Dendritic cell treated with granulocyte-macrophage colony-stimulating factor and Interleukin-4, amounts not matched to agents 40 ng/mL and 50 ng/mL, for 4 days (primary cell): ENCODE data around the gene WFDC5.

Experiments
- H3K27ac Mint-ChIP-seq: one replicate; pipeline ENCODE4 v1.8.0; 2022; ENCODE audit warnings: mild to moderate bottlenecking, mixed read lengths
- H3K27me3 Mint-ChIP-seq: one replicate; pipeline ENCODE4 v1.8.0; 2022; ENCODE audit warnings: mild to moderate bottlenecking, mixed read lengths
- H3K36me3 Mint-ChIP-seq: one replicate; pipeline ENCODE4 v1.8.0; 2022; ENCODE audit warnings: low read depth, mixed read lengths
- H3K4me1 Mint-ChIP-seq: one replicate; pipeline ENCODE4 v1.8.0; 2022; ENCODE audit warnings: low read depth, mixed read lengths
- H3K4me3 Mint-ChIP-seq: one replicate; pipeline ENCODE4 v1.8.0; 2022; ENCODE audit warnings: mild to moderate bottlenecking, moderate library complexity, mixed read lengths
- H3K9me3 Mint-ChIP-seq: one replicate; pipeline ENCODE4 v1.8.0; 2022; ENCODE audit warnings: mixed read lengths
- intact Hi-C: fragments of 100-400 bp; cut with micrococcal nuclease; formaldehyde crosslinking; loops from one replicate; pipeline ENCODE4 v1.15.0; 2022

WFDC5 gene

DNA sequence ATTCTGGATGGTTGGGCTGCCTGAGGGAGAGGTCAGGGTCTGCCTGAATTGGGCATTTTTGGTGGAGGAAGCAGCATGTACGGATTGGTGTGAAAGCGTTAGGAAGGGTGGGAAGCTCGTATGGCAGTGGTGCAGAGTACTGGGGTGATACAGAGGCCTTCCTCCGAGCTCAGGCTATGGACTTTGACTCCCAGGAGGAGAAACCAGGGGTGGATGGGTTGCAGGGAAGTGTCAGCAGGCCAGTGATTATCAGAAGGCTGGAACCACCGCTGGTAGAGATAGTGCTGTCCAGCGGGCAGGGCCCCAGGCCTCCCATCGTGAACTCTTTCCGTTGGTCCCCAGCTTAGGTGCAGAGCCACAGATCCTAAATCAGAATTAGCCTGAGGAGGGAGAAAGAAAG, 5.3 kb downstream of the WFDC5 start:
- no peaks in the 10 kb centered on the region for H3K36me3 Mint-ChIP-seq
- H3K9me3 Mint-ChIP-seq: no peaks in the 10 kb centered on the region
- peaks cover 23% of the 10 kb centered on the region for H3K27me3 Mint-ChIP-seq
- H3K27ac Mint-ChIP-seq: no peak overlapping the region
- no peaks in the 10 kb centered on the region for H3K4me1 Mint-ChIP-seq
- intact Hi-C loops: no loop called here
- H3K4me3 Mint-ChIP-seq: no peak overlapping the region

DNA sequence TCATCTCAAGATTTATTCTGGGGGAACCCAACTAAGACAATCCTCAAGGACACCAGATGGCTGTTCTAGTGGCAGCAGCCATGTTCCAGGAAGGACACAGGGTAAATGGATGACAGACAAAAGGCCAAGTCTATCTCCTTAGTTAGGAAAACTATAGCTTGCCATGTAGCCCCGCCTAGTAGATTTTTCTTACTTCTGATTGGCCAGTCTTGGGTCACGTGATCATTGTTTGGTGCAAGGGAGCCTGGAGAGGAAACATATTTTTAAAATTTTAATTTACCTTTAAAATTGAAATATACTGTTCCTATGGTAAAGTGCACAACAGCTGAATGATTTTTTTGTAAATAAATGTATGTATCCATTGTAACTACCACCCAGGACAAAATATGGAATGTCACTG, 9.7 kb downstream of the WFDC5 start:
- intact Hi-C loops: no loop called here
- Mint-ChIP-seq H3K27ac (no peak overlapping the region), H3K9me3 (no peaks in the 10 kb centered on the region), H3K4me1 (peaks cover 9% of the 10 kb centered on the region), H3K27me3 (peaks cover 29% of the 10 kb centered on the region), H3K36me3 (no peaks in the 10 kb centered on the region), H3K4me3 (no peak overlapping the region)

DNA sequence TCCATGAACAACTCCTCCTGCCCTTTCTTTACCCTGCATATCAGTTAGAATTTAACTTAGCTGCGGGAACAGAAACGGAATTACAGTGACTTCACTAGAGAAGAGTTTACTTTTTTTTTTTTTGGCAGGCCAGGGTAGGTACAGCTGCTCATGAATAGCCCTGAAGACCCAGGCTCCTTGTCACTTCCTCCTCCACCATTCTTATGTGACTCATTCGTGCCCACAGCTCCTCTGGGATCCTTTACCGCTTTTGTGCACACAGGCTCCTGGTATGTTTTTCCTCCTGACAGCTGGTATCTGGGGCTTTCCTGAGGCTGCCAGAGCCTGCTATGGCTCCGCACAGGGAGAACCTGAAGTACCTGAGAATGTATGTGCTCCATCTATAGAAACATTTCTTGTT, 10.2 kb downstream of the WFDC5 start:
- Mint-ChIP-seq H3K4me3 (no peak overlapping the region), H3K27me3 (peaks cover 32% of the 10 kb centered on the region), H3K9me3 (no peaks in the 10 kb centered on the region), H3K36me3 (no peaks in the 10 kb centered on the region), H3K4me1 (peaks cover 10% of the 10 kb centered on the region), H3K27ac (no peak overlapping the region)
- intact Hi-C loops: no loop called here

DNA sequence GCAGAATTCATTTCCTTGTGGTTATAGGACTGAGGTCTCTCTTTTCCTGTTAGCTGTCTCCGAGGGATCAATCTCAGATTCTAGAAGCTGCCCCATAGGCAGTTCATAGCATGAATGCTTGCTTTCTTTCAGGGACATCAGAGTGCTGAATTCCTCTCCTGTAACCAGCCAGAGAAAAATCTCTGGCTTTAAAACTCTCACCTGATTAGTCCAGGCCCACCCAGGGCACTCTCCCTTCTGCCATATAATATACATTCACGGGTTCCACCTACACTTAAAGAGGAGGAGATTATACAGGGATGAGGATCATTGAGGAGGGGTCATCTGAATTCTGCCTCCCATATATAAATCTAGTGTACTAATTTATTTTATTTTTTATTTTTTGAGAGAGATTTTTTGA, 11.9 kb downstream of the WFDC5 start:
- no peak overlapping the region for H3K4me3 Mint-ChIP-seq
- no peak overlapping the region for H3K27ac Mint-ChIP-seq
- peaks cover 10% of the 10 kb centered on the region for H3K4me1 Mint-ChIP-seq
- no peaks in the 10 kb centered on the region for H3K36me3 Mint-ChIP-seq
- H3K27me3 Mint-ChIP-seq: peaks cover 47% of the 10 kb centered on the region
- intact Hi-C loops: no loop called here
- no peaks in the 10 kb centered on the region for H3K9me3 Mint-ChIP-seq

DNA sequence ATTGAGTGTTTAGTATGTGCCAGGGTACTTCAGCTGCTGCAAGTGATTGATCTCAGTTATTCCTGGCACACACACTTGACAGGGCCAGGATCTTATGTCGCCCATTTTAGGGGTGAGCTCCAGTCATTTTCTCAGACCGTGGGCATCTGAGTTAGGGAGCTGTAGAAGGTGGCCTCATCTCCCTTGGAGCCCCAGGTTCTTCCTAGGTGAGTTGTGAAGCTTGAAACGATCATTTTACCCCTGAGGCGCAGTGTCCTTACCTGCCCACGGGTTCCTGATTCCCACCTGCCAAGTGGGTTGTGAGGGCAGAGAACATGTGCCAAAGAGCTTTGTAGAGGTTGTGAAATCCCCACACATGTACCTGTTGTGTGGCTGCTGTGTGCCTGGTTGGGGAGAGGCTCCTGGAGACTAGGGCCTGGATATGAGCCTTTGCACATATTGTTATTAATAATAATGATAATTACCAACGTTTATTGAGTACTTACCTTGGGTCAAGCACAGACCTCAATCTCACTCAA, 13.6 kb downstream of the WFDC5 start:
- intact Hi-C loops: no loop called here
- H3K4me3 Mint-ChIP-seq: no peak overlapping the region
- H3K27ac Mint-ChIP-seq: no peak overlapping the region
- no peaks in the 10 kb centered on the region for H3K9me3 Mint-ChIP-seq
- H3K27me3 Mint-ChIP-seq: peaks cover 59% of the 10 kb centered on the region
- H3K36me3 Mint-ChIP-seq: no peaks in the 10 kb centered on the region
- H3K4me1 Mint-ChIP-seq: peaks cover 15% of the 10 kb centered on the region

DNA sequence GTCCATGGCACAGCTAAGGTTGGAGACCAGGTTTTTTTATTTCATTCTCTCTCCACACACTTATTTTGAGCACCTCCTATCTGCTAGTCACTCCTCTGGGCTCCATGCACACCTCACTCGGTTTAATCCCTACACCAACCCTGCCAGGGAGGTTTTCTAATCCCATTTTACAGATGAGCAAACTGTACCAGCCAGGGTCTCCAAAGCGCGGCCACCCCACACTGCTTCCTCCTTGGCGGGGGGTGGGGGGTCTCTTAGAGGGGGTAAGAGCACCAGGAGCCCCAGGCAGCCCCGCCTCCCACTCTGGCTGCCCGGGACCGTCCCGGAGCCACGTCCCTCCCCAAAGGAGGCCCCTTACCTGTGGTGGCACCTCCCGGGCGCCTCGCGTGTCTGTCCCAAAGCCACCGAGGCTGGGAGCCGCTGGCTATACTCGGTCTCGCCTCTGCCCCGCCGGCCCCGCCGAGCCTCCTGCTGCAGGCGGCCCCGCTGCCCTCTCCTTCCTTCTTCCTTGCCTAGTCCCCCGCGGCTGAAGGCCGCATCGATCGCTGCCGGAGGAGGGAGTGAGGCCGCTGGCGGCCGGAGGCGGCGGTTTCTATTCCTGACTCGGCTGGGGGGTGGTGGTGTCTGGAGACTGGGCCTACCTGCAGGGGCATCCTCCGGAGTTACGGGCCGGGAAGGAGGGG, 14.3 kb downstream of the WFDC5 start, which contains the start of gene KCNS1:
KCNS1 (minus strand) TSS at position 565 of the 683 bp plus-strand sequence. CDS start 1,891 bp downstream, outside the sequence.
- intact Hi-C loops: no loop called here
- Mint-ChIP-seq H3K4me3 (peak within 1 kb of the TSS; percentile 27), H3K36me3 (no peaks in the 10 kb centered on the region), H3K27ac (no peak within 1 kb of the TSS), H3K9me3 (no peaks in the 10 kb centered on the region), H3K4me1 (peaks cover 15% of the 10 kb centered on the region), H3K27me3 (peaks cover 62% of the 10 kb centered on the region)

DNA sequence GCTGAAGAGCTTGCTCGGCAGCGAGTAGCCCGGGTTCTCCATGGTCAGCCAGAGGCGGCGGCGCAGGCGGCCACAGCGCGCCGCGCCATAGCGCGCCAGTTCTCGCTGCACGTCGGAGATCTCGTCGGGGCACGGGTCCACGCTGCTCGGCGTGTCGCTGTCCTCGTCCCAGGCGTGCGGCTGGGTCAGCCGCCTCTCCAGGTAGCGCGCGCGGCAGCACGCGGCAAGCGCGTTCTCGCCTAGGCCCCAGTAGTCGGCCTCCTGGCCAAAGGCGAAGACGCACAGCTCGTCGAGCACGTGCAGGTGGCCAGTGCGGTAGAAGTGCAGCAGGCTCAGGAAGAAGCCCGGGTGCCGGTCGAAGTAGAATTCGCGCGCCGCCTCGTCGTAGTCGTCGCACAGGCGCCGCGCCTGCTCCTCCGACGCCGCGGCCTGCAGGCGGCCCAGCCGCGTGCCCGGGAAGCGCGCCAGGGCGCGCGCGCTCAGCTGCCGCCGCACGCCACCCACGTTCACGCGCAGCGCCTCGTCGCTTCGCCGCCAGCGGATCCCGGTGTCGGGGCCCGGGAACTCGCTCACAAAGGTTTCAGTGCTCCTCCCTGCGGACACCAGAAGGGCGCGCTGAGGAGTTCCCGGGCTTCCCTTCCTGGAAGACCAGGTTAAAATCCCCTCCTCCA, 16.7 kb downstream of the WFDC5 start:
- no peaks in the 10 kb centered on the region for H3K36me3 Mint-ChIP-seq
- H3K27ac Mint-ChIP-seq: no peak overlapping the region
- intact Hi-C loops: loop anchor here (5.0 kb wide), 3 partner anchors 56 to 351 kb away; partner anchors contain the start of gene KCNK15
- no peaks in the 10 kb centered on the region for H3K9me3 Mint-ChIP-seq
- peak overlapping the region; percentile 9 for H3K4me3 Mint-ChIP-seq
- H3K4me1 Mint-ChIP-seq: peaks cover 15% of the 10 kb centered on the region
- H3K27me3 Mint-ChIP-seq: peaks cover 57% of the 10 kb centered on the region

DNA sequence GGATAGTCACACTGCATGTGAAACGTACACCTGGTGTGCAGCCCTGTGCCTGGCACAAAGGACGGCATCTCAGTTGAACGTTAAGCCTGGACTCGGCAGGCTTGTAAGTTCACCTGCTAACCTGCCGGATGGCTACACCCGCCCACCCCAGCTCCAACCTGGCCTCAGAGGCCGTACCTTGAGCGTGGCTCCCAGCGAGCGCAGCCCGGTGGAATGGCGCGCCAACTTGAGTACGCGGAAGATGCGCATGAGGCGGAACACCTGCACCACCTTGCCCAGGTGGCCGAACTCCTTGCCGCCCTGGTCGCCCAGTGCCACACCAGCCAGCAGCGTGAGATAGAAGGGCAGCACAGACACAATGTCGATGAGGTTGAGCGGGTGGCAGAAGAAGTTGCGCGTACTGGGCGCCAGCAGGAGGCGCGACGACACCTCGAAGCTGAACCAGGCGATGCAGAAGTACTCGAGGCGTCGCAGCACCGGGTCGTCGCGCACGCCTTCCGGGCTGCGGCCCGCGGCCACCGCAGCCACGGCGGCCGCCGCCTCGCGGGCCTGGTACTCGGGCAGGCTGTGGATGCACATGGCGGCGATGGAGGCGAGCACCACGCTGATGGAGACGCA, 17.4 kb downstream of the WFDC5 start:
- intact Hi-C loops: loop anchor here (5.0 kb wide), 3 partner anchors 55 to 350 kb away; partner anchors contain the start of gene KCNK15

DNA sequence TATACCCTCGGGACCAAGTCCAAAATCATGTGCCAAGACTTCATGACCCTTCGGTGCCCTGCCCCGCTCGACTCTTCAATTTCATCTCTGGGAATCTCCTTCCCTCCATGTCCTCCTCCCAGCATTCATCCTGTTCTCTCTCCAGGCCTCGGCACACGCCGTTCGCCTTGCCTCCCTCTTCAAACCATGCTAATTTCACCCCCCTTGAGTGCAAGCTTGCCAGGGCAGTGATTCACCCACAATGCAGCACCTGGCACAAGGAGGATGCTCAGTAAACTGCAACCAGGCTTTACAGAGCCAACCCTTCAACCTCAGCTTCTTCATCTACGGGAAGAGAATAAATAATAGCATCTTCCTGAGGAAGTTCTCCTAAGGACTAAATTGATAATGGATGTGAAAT, 18.2 kb downstream of the WFDC5 start:
- peaks cover under 1% of the 10 kb centered on the region for H3K36me3 Mint-ChIP-seq
- H3K9me3 Mint-ChIP-seq: no peaks in the 10 kb centered on the region
- no peak overlapping the region for H3K4me3 Mint-ChIP-seq
- H3K27me3 Mint-ChIP-seq: peaks cover 55% of the 10 kb centered on the region
- intact Hi-C loops: loop anchor here (5.0 kb wide), 3 partner anchors 54 to 349 kb away; partner anchors contain the start of gene KCNK15
- peaks cover 15% of the 10 kb centered on the region for H3K4me1 Mint-ChIP-seq
- H3K27ac Mint-ChIP-seq: no peak overlapping the region

More for the DNA sequence above, 17.4 kb downstream of the WFDC5 start:
- Mint-ChIP-seq H3K27me3 (peaks cover 57% of the 10 kb centered on the region), H3K4me1 (peaks cover 15% of the 10 kb centered on the region), H3K4me3 (peak overlapping the region; percentile 9), H3K9me3 (no peaks in the 10 kb centered on the region), H3K27ac (no peak overlapping the region), H3K36me3 (no peaks in the 10 kb centered on the region)

DNA sequence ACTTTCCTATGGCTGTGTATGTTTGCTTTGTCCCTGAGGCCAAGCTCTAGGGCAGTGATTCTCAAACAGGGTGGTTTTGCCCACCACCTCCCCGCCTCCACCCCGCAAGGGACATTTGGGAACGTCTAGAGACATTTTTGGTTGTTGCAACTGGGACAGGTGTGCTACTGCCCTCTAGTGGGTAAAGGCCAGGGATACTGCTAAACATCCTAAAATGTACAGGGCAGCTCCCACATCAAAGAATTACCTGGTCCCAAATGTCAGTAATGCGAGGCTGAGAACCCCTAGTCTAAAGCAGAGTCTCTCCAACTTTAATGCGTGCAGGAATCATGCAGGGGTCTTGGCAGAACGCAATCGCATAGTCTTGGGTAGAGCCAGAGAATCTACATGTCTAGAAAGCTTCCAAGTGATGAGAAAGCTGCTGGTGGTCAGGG, 19.2 kb downstream of the WFDC5 start:
- Mint-ChIP-seq H3K4me1 (peaks cover 11% of the 10 kb centered on the region), H3K27me3 (peaks cover 48% of the 10 kb centered on the region), H3K36me3 (peaks cover 10% of the 10 kb centered on the region), H3K27ac (no peak overlapping the region), H3K9me3 (no peaks in the 10 kb centered on the region), H3K4me3 (no peak overlapping the region)
- intact Hi-C loops: loop anchor here (5.0 kb wide), 3 partner anchors 54 to 349 kb away; partner anchors contain the start of gene KCNK15

DNA sequence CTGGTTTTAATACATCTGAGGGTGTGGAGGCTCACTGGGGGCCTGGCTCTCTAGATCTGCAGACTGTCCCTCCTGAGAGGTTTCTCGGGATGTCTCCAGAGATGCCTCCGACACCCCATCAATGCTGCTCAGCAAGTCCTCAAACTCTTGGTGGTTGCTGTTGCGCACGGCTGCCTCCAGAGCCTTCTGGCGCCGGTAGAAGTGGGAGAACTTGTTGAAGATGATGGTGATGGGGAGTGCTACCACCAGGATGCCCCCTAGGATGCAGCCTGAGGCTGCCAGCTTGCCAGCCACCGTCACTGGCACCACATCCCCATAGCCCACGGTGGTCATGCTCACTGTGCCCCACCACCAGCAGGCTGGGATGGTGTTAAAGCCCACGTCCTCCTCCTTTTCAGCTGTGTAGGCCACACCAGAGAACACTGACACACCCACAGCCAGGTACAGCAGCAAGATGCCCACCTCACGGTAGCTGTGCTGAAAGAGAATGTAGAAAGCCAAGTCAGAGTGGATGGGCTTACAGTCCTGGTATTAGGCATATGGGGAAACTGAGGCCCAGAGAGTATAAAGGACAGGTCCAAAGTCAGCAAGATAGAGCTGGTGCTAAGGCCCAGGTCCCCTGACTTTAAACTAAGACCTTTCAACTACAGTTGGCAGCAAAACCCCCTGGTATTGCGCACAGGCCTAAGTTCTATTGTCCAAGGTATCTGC, 20.0 kb downstream of the WFDC5 start:
- Mint-ChIP-seq H3K27me3 (peaks cover 40% of the 10 kb centered on the region), H3K4me1 (peaks cover 5% of the 10 kb centered on the region), H3K27ac (no peak overlapping the region), H3K36me3 (peaks cover 11% of the 10 kb centered on the region), H3K9me3 (no peaks in the 10 kb centered on the region), H3K4me3 (no peak overlapping the region)
- intact Hi-C loops: loop anchor here (5.0 kb wide), 3 partner anchors 53 to 348 kb away; partner anchors contain the start of gene KCNK15

DNA sequence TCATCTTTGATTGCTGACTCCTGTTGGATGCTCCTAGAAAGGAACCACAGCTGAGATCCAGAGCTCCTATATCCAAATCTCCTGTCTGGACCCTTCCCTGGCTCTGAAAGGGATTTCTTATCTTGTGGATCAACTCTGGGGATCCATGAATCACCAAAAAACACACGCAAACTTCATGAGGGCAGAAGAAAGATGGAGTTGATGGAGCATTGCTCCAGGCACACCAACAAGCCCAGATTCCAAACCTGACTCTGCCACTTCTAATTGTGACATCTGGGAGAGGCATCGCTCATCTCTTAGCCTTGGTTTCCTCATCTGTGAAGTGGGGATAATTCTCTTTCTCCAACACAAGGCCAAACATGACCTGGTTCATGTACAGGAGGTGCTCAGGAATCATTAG, 20.8 kb downstream of the WFDC5 start:
- peaks cover 5% of the 10 kb centered on the region for H3K4me1 Mint-ChIP-seq
- peaks cover 11% of the 10 kb centered on the region for H3K36me3 Mint-ChIP-seq
- no peak overlapping the region for H3K27ac Mint-ChIP-seq
- H3K4me3 Mint-ChIP-seq: no peak overlapping the region
- intact Hi-C loops: no loop called here
- peaks cover 32% of the 10 kb centered on the region for H3K27me3 Mint-ChIP-seq
- no peaks in the 10 kb centered on the region for H3K9me3 Mint-ChIP-seq

DNA sequence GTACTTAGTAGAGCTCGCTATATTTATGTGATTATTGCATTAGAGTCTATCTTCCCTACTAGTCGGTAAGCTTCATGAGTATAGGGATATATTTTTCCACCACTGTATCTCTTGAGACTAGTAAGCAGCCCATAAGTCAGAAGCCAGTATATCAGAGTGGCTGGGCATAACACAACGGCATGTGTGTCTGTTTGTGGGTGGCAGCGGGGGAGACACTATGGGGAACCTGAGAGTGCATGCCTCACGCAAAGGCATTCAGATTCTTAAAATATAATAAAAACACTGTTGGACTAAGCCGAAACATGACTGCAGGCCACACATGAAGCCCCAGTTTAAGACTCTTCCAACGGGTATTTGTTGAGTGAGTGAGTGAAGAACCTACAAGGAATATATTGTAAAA, 22.1 kb downstream of the WFDC5 start:
- intact Hi-C loops: no loop called here
- no peak overlapping the region for H3K4me3 Mint-ChIP-seq
- no peaks in the 10 kb centered on the region for H3K9me3 Mint-ChIP-seq
- peaks cover 20% of the 10 kb centered on the region for H3K27me3 Mint-ChIP-seq
- peaks cover 5% of the 10 kb centered on the region for H3K4me1 Mint-ChIP-seq
- no peak overlapping the region for H3K27ac Mint-ChIP-seq
- peaks cover 22% of the 10 kb centered on the region for H3K36me3 Mint-ChIP-seq
